Stomach (tissue), 4 donors: ENCODE measurements around the gene CSGALNACT2.

Experiments
- POLR2AphosphoS5 ChIP-seq, 3 donors: sonication (generic); formaldehyde crosslinking; IDR thresholded peaks; one replicate each; pipeline ENCODE4 v1.6.1; 2016; ENCODE audit warnings: antibody characterized with exemption in 3 of 3
- TF ChIP-seq, protein P1 (sequence below), 7 experiments: fragments of 450-650 bp in 4 of 7; fragments of 200-600 bp in 3 of 7; sonication (generic) in 3 of 7; IDR thresholded peaks; one replicate each; pipeline ENCODE4 v1.5.1; 2016 to 2019; ENCODE audit warnings: antibody characterized with exemption in 7 of 7, control low read depth in 2 of 7, mild to moderate bottlenecking in 1 of 7

- no peak for TF ChIP-seq POLR2AphosphoS5 (IDR thresholded peaks at IDR 0.05)
- TF ChIP-seq, protein P1, sequence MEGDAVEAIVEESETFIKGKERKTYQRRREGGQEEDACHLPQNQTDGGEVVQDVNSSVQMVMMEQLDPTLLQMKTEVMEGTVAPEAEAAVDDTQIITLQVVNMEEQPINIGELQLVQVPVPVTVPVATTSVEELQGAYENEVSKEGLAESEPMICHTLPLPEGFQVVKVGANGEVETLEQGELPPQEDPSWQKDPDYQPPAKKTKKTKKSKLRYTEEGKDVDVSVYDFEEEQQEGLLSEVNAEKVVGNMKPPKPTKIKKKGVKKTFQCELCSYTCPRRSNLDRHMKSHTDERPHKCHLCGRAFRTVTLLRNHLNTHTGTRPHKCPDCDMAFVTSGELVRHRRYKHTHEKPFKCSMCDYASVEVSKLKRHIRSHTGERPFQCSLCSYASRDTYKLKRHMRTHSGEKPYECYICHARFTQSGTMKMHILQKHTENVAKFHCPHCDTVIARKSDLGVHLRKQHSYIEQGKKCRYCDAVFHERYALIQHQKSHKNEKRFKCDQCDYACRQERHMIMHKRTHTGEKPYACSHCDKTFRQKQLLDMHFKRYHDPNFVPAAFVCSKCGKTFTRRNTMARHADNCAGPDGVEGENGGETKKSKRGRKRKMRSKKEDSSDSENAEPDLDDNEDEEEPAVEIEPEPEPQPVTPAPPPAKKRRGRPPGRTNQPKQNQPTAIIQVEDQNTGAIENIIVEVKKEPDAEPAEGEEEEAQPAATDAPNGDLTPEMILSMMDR (IDR thresholded peaks at IDR 0.05), result no peak
Measured at GRCh38 chr10:43155741-43156140, 17.5 kb downstream of the CSGALNACT2 start.
